PC-3 (cell line): ENCODE data around the gene GJA3. TPM values are rescaled to one million over a fixed set of nuclear protein-coding genes. Genes with fewer than 3 reads are reported as not detected.

Experiments
- ATAC-seq: fragments of 200-7000 bp; cut with Tn5 transposase; 2 replicates; pipeline ENCODE4 v1.9.1; 2020; ENCODE audit warnings: mild to moderate bottlenecking, moderate library complexity
- Bru-seq: library from RNA; stranded (reverse); fragments of 400-500 nt; gene quantifications from one replicate; lab custom pipeline; 2021; lab: Mats Ljungman, UMichigan
- BruChase-seq, 2 experiments: library from RNA; stranded (reverse); fragments of 400-500 nt; gene quantifications; one replicate each; lab custom pipeline; 2021; lab: Mats Ljungman, UMichigan
- BruUV-seq: library from RNA; stranded (reverse); fragments of 400-500 nt; replicated peaks from 2 replicates; lab custom pipeline; 2021; lab: Mats Ljungman, UMichigan
- CTCF ChIA-PET: fragments of 300-600 bp; sonication (Branson Sonifier 250); formaldehyde crosslinking; loops from one replicate; lab custom pipeline; 2022; ENCODE audit warnings: antibody characterized with exemption; lab: Charles Lee
- POLR2A ChIA-PET: fragments of 300-600 bp; sonication (Branson Sonifier 250); formaldehyde crosslinking; loops from one replicate; lab custom pipeline; 2022; ENCODE audit warnings: antibody characterized with exemption; ENCODE audit not compliant: unreplicated experiment; lab: Charles Lee
- DNase-seq: peaks from one replicate; pipeline ENCODE4 v3.0.0-alpha.2; 2015
- H2AFZ ChIP-seq: fragments of 300-600 bp; sonication (generic); 2 replicates; pipeline ENCODE4 v1.6.0; 2016; ENCODE audit warnings: antibody characterized with exemption, low read length
- H3F3A ChIP-seq: fragments of 300-600 bp; sonication (generic); one replicate; pipeline ENCODE4 v1.6.0; 2017; ENCODE audit warnings: antibody characterized with exemption, low read length, control low read depth, mild to moderate bottlenecking; ENCODE audit not compliant: unreplicated experiment
- H3K27ac ChIP-seq: fragments of 300-600 bp; sonication (generic); 2 replicates; pipeline ENCODE4 v1.5.1; 2016; ENCODE audit warnings: mild to moderate bottlenecking, low read length
- H3K27me3 ChIP-seq: fragments of 300-600 bp; sonication (generic); 2 replicates; pipeline ENCODE4 v1.6.1; 2016; ENCODE audit warnings: low read length, mixed read lengths
- H3K36me3 ChIP-seq: fragments of 300-600 bp; sonication (generic); 2 replicates; pipeline ENCODE4 v1.6.1; 2016; ENCODE audit warnings: low read depth, mixed run types, low read length, mixed read lengths
- H3K4me1 ChIP-seq: fragments of 300-600 bp; sonication (generic); 2 replicates; pipeline ENCODE4 v1.5.1; 2016; ENCODE audit warnings: low read length; ENCODE audit not compliant: insufficient read depth
- H3K4me2 ChIP-seq: fragments of 300-600 bp; sonication (generic); 2 replicates; pipeline ENCODE4 v1.6.0; 2016; ENCODE audit warnings: low read length
- H3K4me3 ChIP-seq: fragments of 300-600 bp; sonication (generic); 2 replicates; pipeline ENCODE4 v1.5.1; 2016; ENCODE audit warnings: mild to moderate bottlenecking, low read length, mixed read lengths
- H3K79me2 ChIP-seq: fragments of 300-600 bp; sonication (generic); 2 replicates; pipeline ENCODE4 v1.6.1; 2017; ENCODE audit warnings: low read length, mixed read lengths
- H3K9ac ChIP-seq: fragments of 300-600 bp; sonication (generic); 2 replicates; pipeline ENCODE4 v1.6.0; 2016; ENCODE audit warnings: mild to moderate bottlenecking, low read length
- H3K9me2 ChIP-seq: fragments of 300-600 bp; sonication (generic); replicated peaks from 2 replicates; pipeline ENCODE4 v1.6.1; 2016; ENCODE audit warnings: mixed run types, low read length, mixed read lengths
- H3K9me3 ChIP-seq: fragments of 300-600 bp; sonication (generic); 2 replicates; pipeline ENCODE4 v1.6.1; 2016; ENCODE audit warnings: low read length, mixed read lengths
- H4K20me1 ChIP-seq: fragments of 300-600 bp; sonication (generic); 2 replicates; pipeline ENCODE4 v1.6.1; 2016; ENCODE audit warnings: low read length, mixed read lengths
- CTCF ChIP-seq: fragments of 300-600 bp; sonication (generic); conservative IDR thresholded peaks from 2 replicates; pipeline ENCODE4 v1.5.1; 2017; ENCODE audit warnings: antibody characterized with exemption, low read depth, mild to moderate bottlenecking, low read length
- EZH2 ChIP-seq: fragments of 300-600 bp; sonication (generic); IDR thresholded peaks from one replicate; pipeline ENCODE4 v1.6.1; 2017; ENCODE audit warnings: antibody characterized with exemption, mild to moderate bottlenecking, low read length; ENCODE audit not compliant: unreplicated experiment
- EZH2phosphoT487 ChIP-seq: fragments of 300-600 bp; sonication (generic); IDR thresholded peaks from 2 replicates; pipeline ENCODE4 v1.6.1; 2018; ENCODE audit warnings: mild to moderate bottlenecking, antibody characterized with exemption, low read length, borderline replicate concordance
- intact Hi-C: fragments of 100-400 bp; cut with micrococcal nuclease; formaldehyde crosslinking; loops from 2 replicates; pipeline ENCODE4 v1.9.0; 2023
- long read RNA-seq: library from polyadenylated mRNA; unstranded; transcript quantifications from one replicate; pipeline ENCODE4 v2.0.0, GENCODE V29; 2021; ENCODE audit not compliant: unreplicated experiment
- total RNA-seq: library from RNA; depleted of rRNA; stranded (reverse); fragments of >200 nt; gene quantifications from 2 replicates; pipeline ENCODE4 v1.2.3, GENCODE V29; 2014; rRNA removed

GJA3 gene
- total RNA-seq (0.55 and 1.2 TPM in 2 replicates), Bru-seq, nascent RNA (percentile 24 among the genes with signal in this experiment), BruChase-seq, experiment 1, labeled RNA remaining after a 6-hour chase (percentile 30 among the genes with signal in this experiment), BruChase-seq, experiment 2, labeled RNA remaining after a 2-hour chase (percentile 23 among the genes with signal in this experiment)
- long read RNA-seq, full-length matches to known transcripts = 5 of 8 reads
- long read RNA-seq, partial matches to known transcripts = 0 of 8 reads
- long read RNA-seq, other reads (novel, unspliced or antisense) = 3 of 8 reads

DNA sequence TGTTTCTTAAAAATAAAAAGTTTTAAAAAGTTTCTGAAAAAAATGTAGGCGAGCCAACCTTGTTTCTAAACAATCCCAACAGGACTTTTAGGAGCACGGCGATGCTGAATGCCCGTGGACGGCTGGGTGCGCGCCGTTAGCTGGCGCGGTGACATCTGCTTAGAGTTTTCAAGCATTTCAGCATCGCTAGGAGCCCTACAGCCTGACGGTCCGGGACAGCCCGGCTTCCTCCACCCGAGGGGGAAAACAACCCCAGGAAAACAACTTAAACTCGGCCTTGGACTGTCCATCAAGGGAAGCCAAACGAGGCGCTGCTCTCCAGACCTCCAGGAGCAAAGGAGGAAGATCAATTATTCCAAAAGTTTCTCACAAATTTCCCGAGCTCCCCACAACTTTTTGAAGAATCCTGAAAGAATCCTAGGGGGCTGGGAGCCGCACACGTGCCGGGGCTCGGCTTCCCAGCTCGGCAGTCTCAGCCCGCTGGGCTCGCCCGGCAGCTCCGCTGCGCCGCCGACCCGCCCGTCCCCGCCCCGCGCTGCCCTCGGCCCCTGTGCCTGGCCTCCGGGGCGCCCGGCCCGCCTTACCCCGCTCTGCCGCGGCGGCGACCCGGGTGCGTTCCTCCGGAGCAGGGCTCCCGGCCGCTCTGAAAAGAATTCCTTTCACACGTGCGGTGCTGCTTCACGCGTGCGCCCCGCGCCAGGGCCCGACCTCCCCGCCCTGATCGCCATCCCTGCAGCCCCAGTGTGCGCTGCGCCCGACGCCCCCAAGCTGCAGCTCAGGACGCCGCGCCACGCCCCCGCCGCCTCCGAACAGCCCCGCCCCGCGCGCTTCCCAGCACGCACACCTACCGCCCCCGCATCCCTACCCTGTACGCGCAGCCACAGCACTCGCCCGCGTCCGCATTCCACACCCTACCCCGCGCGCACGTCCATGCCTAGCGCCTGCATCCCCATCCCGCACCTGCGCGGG is at the start of gene GJA3:
TSS of gene GJA3 (minus strand) at position 747 of the 969 bp plus-strand sequence. CDS start 17,764 bp downstream, outside the sequence.
- peaks cover 16% of the 10 kb centered on the region for H3K4me1 ChIP-seq
- peak within 1 kb of the TSS; percentile 97 for H2AFZ ChIP-seq
- ATAC-seq (peak; percentile 44), DNase-seq (peak; percentile 48)
- intact Hi-C loops = loop anchor here (5.0 kb wide), 1 partner anchor 178 kb away; no protein-coding TSS in a partner anchor
- no TSS peak for BruUV-seq
- no peaks in the 10 kb centered on the region for H4K20me1 ChIP-seq
- no peak within 1 kb of the TSS for H3K27ac ChIP-seq
- H3K4me2 ChIP-seq = peak within 1 kb of the TSS; percentile 98
- no peaks in the 10 kb centered on the region for H3F3A ChIP-seq
- no peak for TF ChIP-seq EZH2
- TF ChIP-seq EZH2phosphoT487 = no peak
- no peak for TF ChIP-seq CTCF
- peaks cover 7% of the 10 kb centered on the region; the same call in 1 of the 2 replicates for H3K27me3 ChIP-seq
- H3K9me2 ChIP-seq = no peaks in the 10 kb centered on the region
- H3K36me3 ChIP-seq = no peaks in the 10 kb centered on the region
- POLR2A ChIA-PET = interaction anchor here (1.1 kb wide), 1 partner anchor 33 kb away, joined by 3 read pairs; no protein-coding TSS in a partner anchor
- CTCF ChIA-PET = interaction anchor here (1.3 kb wide), 1 partner anchor 33 kb away, joined by 3 read pairs; no protein-coding TSS in a partner anchor
- no peaks in the 10 kb centered on the region for H3K79me2 ChIP-seq
- H3K9me3 ChIP-seq = no peaks in the 10 kb centered on the region
- no peak within 1 kb of the TSS for H3K9ac ChIP-seq
- H3K4me3 ChIP-seq = peak within 1 kb of the TSS; percentile 80

GRCh38 chr13:20209948-20210347 is 49.1 kb upstream of the GJA3 start:
- Histone ChIP-seq H3K9me2 (no peaks in the 10 kb centered on the region), H2AFZ (no peak overlapping the region), H3K36me3 (no peaks in the 10 kb centered on the region), H3K79me2 (no peaks in the 10 kb centered on the region), H4K20me1 (no peaks in the 10 kb centered on the region), H3F3A (no peaks in the 10 kb centered on the region), H3K4me2 (no peak overlapping the region), H3K4me1 (no peaks in the 10 kb centered on the region), H3K27ac (no peak overlapping the region), H3K27me3 (no peaks in the 10 kb centered on the region), H3K4me3 (no peak overlapping the region), H3K9ac (no peak overlapping the region), H3K9me3 (no peaks in the 10 kb centered on the region)
- no peak for ATAC-seq
- no peak for TF ChIP-seq CTCF
- no peak for TF ChIP-seq EZH2
- TF ChIP-seq EZH2phosphoT487 = no peak
- intact Hi-C loops = no loop called here
- CTCF ChIA-PET = no interaction called here
- BruUV-seq = no TSS peak
- no peak for DNase-seq
- POLR2A ChIA-PET = no interaction called here
